LNCaP clone FGC (cell line): ENCODE results near the gene ARHGAP31.
"Not testable (repeated sequence)": the region's sequence is repeated elsewhere in the genome, so short reads cannot be mapped to it uniquely, and the experiment has no call there.

Experiments used
- DNase-seq: peaks from one replicate; pipeline ENCODE4 v3.0.0-alpha.2; 2011; ENCODE audit warnings: low read depth
- H3K4me3 ChIP-seq: 2 replicates; pipeline ENCODE4 v1.5.1; 2011; ENCODE audit warnings: mild to moderate bottlenecking, low read depth, low read length, control low read depth
- TF ChIP-seq, protein P1 (sequence below): IDR thresholded peaks from 2 replicates; pipeline ENCODE4 v1.5.1; 2012; ENCODE audit warnings: mild to moderate bottlenecking; ENCODE audit not compliant: control insufficient read depth, insufficient read depth; ENCODE audit errors: extremely low read depth

Gene ARHGAP31

DNA sequence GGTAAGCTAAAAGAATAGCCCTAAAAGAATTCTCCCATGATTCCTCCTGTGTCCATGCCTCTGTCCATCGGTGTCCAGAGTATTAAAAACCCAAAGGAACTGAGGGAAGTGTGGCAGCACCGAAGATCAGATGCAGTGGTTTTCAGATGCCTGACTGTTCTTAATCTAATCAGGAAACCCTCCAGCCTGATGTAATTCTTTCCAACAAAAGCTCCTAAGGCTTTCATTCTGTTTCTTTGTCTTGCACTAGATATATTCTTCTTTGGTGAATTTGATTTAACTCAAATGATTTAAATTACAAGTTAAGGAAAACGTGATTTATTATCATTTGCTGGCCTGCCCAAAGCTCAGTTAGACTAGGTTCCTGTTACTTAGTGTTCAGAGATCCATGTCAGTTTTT is 71.2 kb downstream of the ARHGAP31 start:
- no peak overlapping the region for H3K4me3 ChIP-seq
- TF ChIP-seq, protein P1, sequence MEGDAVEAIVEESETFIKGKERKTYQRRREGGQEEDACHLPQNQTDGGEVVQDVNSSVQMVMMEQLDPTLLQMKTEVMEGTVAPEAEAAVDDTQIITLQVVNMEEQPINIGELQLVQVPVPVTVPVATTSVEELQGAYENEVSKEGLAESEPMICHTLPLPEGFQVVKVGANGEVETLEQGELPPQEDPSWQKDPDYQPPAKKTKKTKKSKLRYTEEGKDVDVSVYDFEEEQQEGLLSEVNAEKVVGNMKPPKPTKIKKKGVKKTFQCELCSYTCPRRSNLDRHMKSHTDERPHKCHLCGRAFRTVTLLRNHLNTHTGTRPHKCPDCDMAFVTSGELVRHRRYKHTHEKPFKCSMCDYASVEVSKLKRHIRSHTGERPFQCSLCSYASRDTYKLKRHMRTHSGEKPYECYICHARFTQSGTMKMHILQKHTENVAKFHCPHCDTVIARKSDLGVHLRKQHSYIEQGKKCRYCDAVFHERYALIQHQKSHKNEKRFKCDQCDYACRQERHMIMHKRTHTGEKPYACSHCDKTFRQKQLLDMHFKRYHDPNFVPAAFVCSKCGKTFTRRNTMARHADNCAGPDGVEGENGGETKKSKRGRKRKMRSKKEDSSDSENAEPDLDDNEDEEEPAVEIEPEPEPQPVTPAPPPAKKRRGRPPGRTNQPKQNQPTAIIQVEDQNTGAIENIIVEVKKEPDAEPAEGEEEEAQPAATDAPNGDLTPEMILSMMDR: no peak
- DNase-seq: no peak

DNA sequence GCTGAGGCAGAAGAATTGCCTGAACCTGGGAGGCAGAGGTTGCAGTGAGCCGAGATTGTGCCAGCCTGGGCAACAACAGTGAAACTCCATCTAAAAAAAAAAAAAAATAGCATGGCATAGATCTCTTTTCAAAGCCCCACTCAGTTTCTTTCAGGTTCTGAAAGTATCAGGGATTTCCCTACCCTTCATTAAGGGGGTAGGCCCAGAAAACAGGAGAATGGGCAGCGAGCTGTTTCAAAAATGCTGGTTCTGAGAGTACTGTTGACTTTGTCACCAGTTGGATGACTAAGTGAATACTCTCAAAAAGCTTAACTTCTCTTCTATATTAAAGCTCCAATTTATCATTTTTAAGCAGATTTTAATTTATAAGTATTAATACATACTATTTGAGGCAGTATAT is 72.8 kb downstream of the ARHGAP31 start:
- DNase-seq: no peak
- TF ChIP-seq, protein P1: no peak
- H3K4me3 ChIP-seq: no peak overlapping the region

DNA sequence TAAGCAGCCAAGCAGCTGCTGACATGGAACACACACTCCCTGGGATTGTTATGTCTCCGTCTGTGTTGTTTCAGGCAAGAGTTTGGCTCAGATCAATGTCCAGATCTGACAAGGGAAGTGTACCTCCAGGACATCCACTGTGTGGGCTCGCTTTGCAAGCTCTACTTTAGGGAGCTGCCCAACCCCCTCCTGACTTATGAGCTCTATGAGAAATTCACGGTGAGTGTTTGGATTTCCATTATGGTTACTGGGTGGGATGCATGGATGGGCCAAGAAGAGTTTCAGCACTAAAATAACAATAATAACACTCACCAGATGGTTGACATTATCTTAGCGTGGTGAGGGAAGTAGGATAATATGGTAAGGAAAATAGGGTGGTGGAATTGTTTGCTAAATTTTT is 74.1 kb downstream of the ARHGAP31 start:
- DNase-seq: no peak
- TF ChIP-seq, protein P1: no peak
- no peak overlapping the region for H3K4me3 ChIP-seq

DNA sequence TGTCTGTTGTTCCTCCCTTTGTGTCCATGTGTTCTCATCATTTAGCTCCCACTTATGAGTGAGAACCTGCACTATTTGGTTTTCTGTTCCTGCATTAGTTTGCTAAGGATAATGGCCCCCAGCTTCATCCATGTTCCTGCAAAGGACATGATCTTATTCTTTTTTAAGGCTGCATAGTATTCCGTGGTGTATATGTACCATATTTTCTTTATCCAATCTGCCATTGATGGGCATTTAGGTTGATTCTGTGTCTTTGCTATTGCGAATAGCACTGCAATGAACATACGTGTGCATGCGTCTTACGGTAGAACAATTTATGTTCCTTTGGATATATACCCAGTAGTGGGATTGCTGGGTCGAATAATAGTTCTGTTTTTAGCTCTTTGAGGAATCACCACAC is 77.6 kb downstream of the ARHGAP31 start:
- DNase-seq, H3K4me3 ChIP-seq: not testable (repeated sequence)

DNA sequence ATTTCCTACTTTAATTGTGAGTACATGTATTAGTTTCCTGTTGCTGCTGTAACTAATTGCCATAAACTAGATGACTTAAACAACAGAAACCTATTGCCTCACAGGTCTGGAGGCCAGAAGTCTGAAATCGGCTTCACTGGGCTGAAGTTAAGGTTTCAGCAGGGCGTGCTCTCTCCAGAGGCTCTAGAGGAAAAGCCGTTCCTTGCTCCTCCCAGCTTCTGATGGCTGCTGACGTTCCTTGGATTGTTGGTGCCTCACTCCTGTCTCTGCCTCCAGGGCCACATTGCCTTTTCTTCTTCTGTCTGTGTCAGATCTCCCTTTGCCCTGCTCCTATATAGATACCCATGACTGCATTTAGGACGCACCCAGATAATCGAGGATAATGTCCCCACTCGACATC is 80.9 kb downstream of the ARHGAP31 start:
- no peak overlapping the region for H3K4me3 ChIP-seq
- TF ChIP-seq, protein P1: no peak
- no peak for DNase-seq

DNA sequence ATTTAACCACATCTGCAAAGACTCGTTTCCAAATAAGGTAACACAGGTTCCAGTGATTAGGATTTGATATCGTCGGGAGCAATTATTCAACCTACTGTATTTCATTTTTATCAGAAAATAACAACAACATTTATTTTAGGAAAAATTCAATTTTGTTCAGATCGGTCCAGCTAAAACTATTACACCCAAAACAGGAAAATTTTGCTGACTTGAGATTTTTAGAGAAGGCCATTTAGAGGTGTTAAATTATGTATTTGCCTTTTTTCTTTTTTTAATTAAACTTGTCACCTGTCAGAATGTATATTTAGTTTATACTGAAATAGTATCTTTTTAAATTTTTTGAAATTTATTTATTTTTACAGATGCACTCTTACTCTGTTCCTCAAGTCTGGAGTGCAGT is 81.3 kb downstream of the ARHGAP31 start:
- no peak overlapping the region for H3K4me3 ChIP-seq
- no peak for DNase-seq
- TF ChIP-seq, protein P1: no peak

DNA sequence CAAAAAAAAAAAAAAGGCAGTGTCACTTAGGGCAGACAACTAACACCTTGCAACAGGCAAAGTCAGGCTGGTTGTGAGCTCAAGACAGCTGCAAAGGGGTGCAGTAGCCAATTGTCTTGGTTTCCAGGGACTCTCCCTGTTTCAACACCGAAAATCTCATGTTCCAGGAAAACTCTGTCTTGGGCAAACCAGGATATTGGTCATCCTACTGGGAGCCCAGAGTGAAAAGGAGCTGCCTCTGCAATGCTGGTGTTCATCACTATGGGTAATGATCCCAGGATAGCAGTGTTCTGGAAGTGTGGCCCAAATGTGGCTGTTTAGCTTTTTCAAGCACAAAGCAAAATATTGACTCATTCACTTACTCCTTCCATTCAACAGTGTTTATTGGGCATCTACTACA is 82.6 kb downstream of the ARHGAP31 start:
- no peak for DNase-seq
- H3K4me3 ChIP-seq: no peak overlapping the region
- TF ChIP-seq, protein P1: no peak
